Measurements from ENCODE around the gene COL15A1. TPM values are rescaled to one million over a fixed set of nuclear protein-coding genes. Genes with fewer than 3 reads are reported as not detected.

The COL15A1 gene
- polyA plus RNA-seq, 1 donor = 19.7 TPM

GRCh38 chr9:99051851-99052250 lies 108.1 kb downstream of the COL15A1 start:
- no peak overlapping the region for H3K4me3 ChIP-seq (ENCODE audit: low read length)
- DNase-seq = no peak
- no peaks in the 10 kb centered on the region for H3K9me3 ChIP-seq (ENCODE audit: control insufficient read depth, low read depth, low read length)
- H3K36me3 ChIP-seq (ENCODE audit: control insufficient read depth, insufficient read depth, low read length) = no peaks in the 10 kb centered on the region
- no CpG with 5 or more reads among the region's 4 CpGs for WGBS (ENCODE audit: insufficient coverage, low lambda C conversion rate)
- no peak overlapping the region for H3K27ac ChIP-seq (ENCODE audit: low read length)
- no peaks in the 10 kb centered on the region for H3K27me3 ChIP-seq (ENCODE audit: control insufficient read depth, insufficient read depth, low read length)
- H3K4me1 ChIP-seq (ENCODE audit: control insufficient read depth, insufficient read depth, low read length) = peaks cover 2% of the 10 kb centered on the region

- DNase-seq = no peak
- Histone ChIP-seq H3K27me3 (ENCODE audit: control insufficient read depth, insufficient read depth, low read length) (no peaks in the 10 kb centered on the region), H3K27ac (ENCODE audit: low read length) (no peak overlapping the region), H3K4me3 (ENCODE audit: low read length) (no peak overlapping the region), H3K36me3 (ENCODE audit: control insufficient read depth, insufficient read depth, low read length) (no peaks in the 10 kb centered on the region), H3K9me3 (ENCODE audit: control insufficient read depth, low read depth, low read length) (no peaks in the 10 kb centered on the region), H3K4me1 (ENCODE audit: control insufficient read depth, insufficient read depth, low read length) (peaks cover 2% of the 10 kb centered on the region)
- WGBS (ENCODE audit: insufficient coverage, low lambda C conversion rate) = no CpG with 5 or more reads among the region's 10 CpGs
Observed at GRCh38 chr9:99052815-99053715, 109.4 kb downstream of the COL15A1 start.

DNA sequence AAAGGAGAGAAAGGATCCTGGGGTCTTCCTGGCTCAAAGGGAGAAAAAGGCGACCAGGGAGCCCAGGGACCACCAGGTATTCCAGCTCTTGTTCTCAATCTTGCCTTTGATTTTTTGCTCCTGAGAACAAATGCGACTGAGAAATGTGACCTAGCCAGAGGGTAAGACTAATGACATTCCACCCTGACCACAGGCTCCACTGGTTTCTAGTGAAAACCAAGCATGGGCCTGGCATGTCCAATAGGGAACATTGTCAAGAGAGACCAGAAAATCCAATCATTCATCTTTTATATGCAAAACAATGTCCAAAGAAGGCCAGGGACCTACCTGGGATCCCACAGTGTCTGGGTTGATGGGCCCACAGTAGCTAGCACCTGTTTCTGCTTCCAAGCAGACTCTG lies 110.9 kb downstream of the COL15A1 start:
- H3K27ac ChIP-seq (ENCODE audit: low read length) = no peak overlapping the region
- H3K4me3 ChIP-seq (ENCODE audit: low read length) = no peak overlapping the region
- H3K27me3 ChIP-seq (ENCODE audit: control insufficient read depth, insufficient read depth, low read length) = no peaks in the 10 kb centered on the region
- no CpG with 5 or more reads among the region's 2 CpGs for WGBS (ENCODE audit: insufficient coverage, low lambda C conversion rate)
- peaks cover 2% of the 10 kb centered on the region for H3K4me1 ChIP-seq (ENCODE audit: control insufficient read depth, insufficient read depth, low read length)
- DNase-seq = no peak
- no peaks in the 10 kb centered on the region for H3K9me3 ChIP-seq (ENCODE audit: control insufficient read depth, low read depth, low read length)
- no peaks in the 10 kb centered on the region for H3K36me3 ChIP-seq (ENCODE audit: control insufficient read depth, insufficient read depth, low read length)

DNA sequence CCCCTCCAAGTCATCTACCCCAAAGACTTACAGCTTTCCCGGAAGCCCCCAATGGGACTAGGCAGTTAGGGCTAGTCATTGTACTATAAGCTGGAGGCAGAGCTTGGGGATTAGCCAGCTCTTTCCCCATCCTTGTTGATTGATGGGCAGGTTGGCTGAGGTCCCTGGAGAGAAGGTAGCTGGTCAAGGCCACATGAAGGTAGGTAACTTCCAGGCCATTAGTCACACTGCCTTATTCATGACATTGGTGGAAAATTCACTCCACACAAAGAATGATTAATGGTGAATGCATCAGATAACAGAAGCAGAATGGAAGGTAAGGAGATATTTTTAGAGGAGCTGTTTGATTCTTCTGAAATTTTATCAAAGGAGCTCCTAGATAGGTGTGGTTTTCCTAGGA lies 111.7 kb downstream of the COL15A1 start:
- no peaks in the 10 kb centered on the region for H3K27me3 ChIP-seq (ENCODE audit: control insufficient read depth, insufficient read depth, low read length)
- DNase-seq = no peak
- no peaks in the 10 kb centered on the region for H3K4me1 ChIP-seq (ENCODE audit: control insufficient read depth, insufficient read depth, low read length)
- H3K4me3 ChIP-seq (ENCODE audit: low read length) = no peak overlapping the region
- no CpG with 5 or more reads among the region's 1 CpG for WGBS (ENCODE audit: insufficient coverage, low lambda C conversion rate)
- no peak overlapping the region for H3K27ac ChIP-seq (ENCODE audit: low read length)
- H3K36me3 ChIP-seq (ENCODE audit: control insufficient read depth, insufficient read depth, low read length) = no peaks in the 10 kb centered on the region
- H3K9me3 ChIP-seq (ENCODE audit: control insufficient read depth, low read depth, low read length) = no peaks in the 10 kb centered on the region

DNA sequence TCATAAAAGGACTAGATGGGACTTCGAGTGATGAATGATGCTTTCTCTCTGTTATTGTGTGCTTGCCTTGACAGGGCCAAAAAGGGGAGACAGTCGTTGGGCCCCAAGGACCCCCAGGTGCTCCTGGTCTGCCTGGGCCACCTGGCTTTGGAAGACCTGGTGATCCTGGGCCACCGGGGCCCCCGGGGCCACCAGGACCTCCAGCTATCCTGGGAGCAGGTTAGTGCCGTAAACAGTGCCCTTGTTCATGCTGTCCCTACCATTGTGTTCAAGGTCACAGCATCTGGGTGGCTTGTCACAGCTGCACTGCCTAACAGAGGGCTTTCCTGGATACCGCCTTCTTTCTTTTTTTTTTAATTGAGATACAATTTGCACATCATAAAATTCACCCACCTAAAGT lies 112.5 kb downstream of the COL15A1 start:
- H3K27me3 ChIP-seq (ENCODE audit: control insufficient read depth, insufficient read depth, low read length) = no peaks in the 10 kb centered on the region
- H3K27ac ChIP-seq (ENCODE audit: low read length) = no peak overlapping the region
- no peaks in the 10 kb centered on the region for H3K36me3 ChIP-seq (ENCODE audit: control insufficient read depth, insufficient read depth, low read length)
- WGBS (ENCODE audit: insufficient coverage, low lambda C conversion rate) = no CpG with 5 or more reads among the region's 6 CpGs
- DNase-seq = no peak
- no peaks in the 10 kb centered on the region for H3K4me1 ChIP-seq (ENCODE audit: control insufficient read depth, insufficient read depth, low read length)
- no peak overlapping the region for H3K4me3 ChIP-seq (ENCODE audit: low read length)
- H3K9me3 ChIP-seq (ENCODE audit: control insufficient read depth, low read depth, low read length) = no peaks in the 10 kb centered on the region

- no peak for DNase-seq
- H3K4me1 ChIP-seq (ENCODE audit: control insufficient read depth, insufficient read depth, low read length) = no peaks in the 10 kb centered on the region
- no peaks in the 10 kb centered on the region for H3K9me3 ChIP-seq (ENCODE audit: control insufficient read depth, low read depth, low read length)
- no peak overlapping the region for H3K27ac ChIP-seq (ENCODE audit: low read length)
- H3K27me3 ChIP-seq (ENCODE audit: control insufficient read depth, insufficient read depth, low read length) = no peaks in the 10 kb centered on the region
- H3K4me3 ChIP-seq (ENCODE audit: low read length) = no peak overlapping the region
- H3K36me3 ChIP-seq (ENCODE audit: control insufficient read depth, insufficient read depth, low read length) = no peaks in the 10 kb centered on the region
- 100% methylated on average over 1 of the region's 5 CpGs for WGBS (ENCODE audit: insufficient coverage, low lambda C conversion rate)
Observed at GRCh38 chr9:99056886-99057664, 113.4 kb downstream of the COL15A1 start.

DNA sequence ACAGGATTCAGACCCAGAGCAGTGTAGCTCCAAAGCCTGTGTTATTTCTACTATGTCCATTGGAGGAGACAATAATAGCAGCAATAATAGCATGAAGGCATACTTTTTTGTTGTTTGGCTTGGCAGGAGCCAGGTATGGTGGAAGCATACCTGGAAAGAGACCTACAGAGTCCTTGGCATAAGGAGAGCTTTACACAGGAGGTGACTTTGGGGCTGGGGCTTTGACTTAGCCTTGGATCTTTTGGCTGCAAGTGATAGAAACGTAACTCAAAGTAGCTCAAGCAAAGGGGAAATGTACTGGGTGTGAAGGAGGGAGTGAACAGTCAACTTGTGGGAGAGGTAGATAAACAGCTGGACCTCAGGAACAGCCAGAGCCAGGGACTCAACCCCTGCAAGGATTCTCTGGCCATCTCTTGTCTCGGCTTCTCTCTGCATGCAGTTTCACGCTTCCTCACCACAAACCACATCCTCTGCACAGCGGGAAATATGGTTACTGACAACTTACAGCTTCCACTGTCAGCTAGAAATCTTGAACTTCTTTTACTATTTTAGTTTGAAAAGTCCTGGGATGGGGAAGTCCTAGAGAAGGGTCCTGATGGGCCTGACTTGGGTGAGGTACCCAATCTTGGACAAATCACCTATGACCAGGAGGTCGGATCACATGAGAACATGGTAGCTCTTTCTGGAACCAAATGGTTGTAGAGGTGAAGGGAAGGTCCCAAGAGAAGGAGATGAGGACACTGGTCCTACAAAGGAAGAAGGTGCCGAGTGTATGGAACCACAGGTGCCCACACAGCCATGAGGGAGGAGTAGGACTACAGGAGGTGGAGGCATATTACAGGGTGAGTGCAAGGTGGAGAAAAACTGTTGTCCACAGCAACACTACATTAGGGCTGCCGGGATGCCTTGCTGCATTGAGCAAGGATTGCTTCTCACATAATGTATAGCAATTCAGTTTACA lies 114.2 kb downstream of the COL15A1 start:
- no peaks in the 10 kb centered on the region for H3K9me3 ChIP-seq (ENCODE audit: control insufficient read depth, low read depth, low read length)
- H3K4me3 ChIP-seq (ENCODE audit: low read length) = no peak overlapping the region
- no peaks in the 10 kb centered on the region for H3K4me1 ChIP-seq (ENCODE audit: control insufficient read depth, insufficient read depth, low read length)
- no peak for DNase-seq
- H3K27ac ChIP-seq (ENCODE audit: low read length) = no peak overlapping the region
- no peaks in the 10 kb centered on the region for H3K27me3 ChIP-seq (ENCODE audit: control insufficient read depth, insufficient read depth, low read length)
- H3K36me3 ChIP-seq (ENCODE audit: control insufficient read depth, insufficient read depth, low read length) = no peaks in the 10 kb centered on the region
- WGBS (ENCODE audit: insufficient coverage, low lambda C conversion rate) = no CpG with 5 or more reads among the region's 7 CpGs

DNA sequence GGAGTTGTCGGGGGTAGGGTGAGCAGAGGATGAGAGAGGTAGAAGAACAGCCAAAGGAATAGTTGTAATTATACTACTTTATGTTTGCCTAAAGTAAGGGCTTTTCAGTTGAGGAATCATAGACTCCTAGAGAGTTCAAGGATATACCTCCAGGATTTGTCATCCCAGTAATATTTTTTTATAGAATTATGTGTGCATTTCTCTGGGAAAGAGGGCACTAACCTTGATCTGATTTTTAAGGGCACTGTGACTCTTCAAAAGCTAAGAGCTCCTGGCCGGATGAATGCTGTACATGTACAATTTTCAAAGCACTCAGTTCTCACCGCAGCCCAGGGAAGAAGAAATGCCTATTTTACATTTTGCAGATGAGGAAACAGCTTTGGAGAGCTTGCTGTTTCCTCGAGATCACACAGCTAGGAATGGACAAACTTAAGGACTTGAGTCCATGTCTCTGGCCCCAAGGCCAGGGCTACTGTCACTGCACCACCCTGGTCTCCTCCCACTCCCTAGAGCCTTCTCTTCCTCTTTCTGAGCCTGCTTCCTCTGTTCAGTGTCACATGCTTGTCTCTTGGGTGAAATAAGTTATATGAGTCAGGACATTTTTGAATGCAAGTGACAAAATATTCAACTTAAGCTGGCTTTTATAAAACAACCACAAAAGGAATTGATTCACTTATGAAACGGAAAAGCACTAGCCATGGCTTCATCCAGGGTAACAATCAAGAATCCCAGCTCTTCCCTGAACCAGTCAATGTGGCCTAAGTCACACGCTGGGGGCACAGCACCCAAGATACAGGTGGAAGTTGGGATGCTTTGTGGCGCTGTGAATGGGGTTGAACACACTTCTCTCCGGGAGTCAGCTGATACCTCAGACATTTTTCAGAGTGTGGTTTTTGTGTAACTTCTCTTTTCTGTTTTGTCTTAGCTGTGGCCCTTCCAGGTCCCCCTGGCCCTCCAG lies 115.5 kb downstream of the COL15A1 start:
- no CpG with 5 or more reads among the region's 8 CpGs for WGBS (ENCODE audit: insufficient coverage, low lambda C conversion rate)
- no peaks in the 10 kb centered on the region for H3K36me3 ChIP-seq (ENCODE audit: control insufficient read depth, insufficient read depth, low read length)
- no peaks in the 10 kb centered on the region for H3K9me3 ChIP-seq (ENCODE audit: control insufficient read depth, low read depth, low read length)
- H3K4me3 ChIP-seq (ENCODE audit: low read length) = no peak overlapping the region
- peak in 1 of 2 donors; percentile 19 for DNase-seq
- no peaks in the 10 kb centered on the region for H3K27me3 ChIP-seq (ENCODE audit: control insufficient read depth, insufficient read depth, low read length)
- H3K4me1 ChIP-seq (ENCODE audit: control insufficient read depth, insufficient read depth, low read length) = peaks cover 4% of the 10 kb centered on the region
- H3K27ac ChIP-seq (ENCODE audit: low read length) = no peak overlapping the region

DNA sequence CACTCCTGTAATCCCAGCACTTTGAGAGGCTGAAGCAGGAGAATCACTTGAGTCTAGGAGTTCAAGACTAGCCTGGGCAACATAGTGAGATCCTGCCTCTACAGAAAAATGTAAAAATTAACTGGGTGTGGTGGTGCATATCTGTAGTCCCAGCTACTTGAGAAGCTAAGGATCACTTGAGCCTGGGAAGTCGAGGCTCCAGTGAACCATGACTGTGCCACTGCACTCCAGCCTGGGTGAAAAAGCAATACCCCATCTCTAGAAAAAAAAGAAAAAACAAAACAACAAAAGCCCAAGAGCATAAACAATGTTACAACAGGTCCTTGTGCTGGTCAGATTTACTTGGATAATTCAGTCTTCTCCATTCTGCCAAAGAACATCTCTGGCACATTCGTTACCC lies 116.9 kb downstream of the COL15A1 start:
- Histone ChIP-seq H3K4me1 (ENCODE audit: control insufficient read depth, insufficient read depth, low read length) (peaks cover 4% of the 10 kb centered on the region), H3K36me3 (ENCODE audit: control insufficient read depth, insufficient read depth, low read length) (no peaks in the 10 kb centered on the region), H3K27ac (ENCODE audit: low read length) (no peak overlapping the region), H3K27me3 (ENCODE audit: control insufficient read depth, insufficient read depth, low read length) (no peaks in the 10 kb centered on the region), H3K9me3 (ENCODE audit: control insufficient read depth, low read depth, low read length) (no peaks in the 10 kb centered on the region), H3K4me3 (ENCODE audit: low read length) (no peak overlapping the region)
- no peak for DNase-seq
- no CpG with 5 or more reads among the region's 2 CpGs for WGBS (ENCODE audit: insufficient coverage, low lambda C conversion rate)

Data from large intestine (tissue), 3 donors.